ENCODE results near the gene SEPTIN11.
A peak's percentile ranks its signal among the peaks of the same experiment; 100 is the strongest.
"Not testable (repeated sequence)": the region's sequence is repeated elsewhere in the genome, so short reads cannot be mapped to it uniquely, and the experiment has no call there.

The SEPTIN11 gene

DNA sequence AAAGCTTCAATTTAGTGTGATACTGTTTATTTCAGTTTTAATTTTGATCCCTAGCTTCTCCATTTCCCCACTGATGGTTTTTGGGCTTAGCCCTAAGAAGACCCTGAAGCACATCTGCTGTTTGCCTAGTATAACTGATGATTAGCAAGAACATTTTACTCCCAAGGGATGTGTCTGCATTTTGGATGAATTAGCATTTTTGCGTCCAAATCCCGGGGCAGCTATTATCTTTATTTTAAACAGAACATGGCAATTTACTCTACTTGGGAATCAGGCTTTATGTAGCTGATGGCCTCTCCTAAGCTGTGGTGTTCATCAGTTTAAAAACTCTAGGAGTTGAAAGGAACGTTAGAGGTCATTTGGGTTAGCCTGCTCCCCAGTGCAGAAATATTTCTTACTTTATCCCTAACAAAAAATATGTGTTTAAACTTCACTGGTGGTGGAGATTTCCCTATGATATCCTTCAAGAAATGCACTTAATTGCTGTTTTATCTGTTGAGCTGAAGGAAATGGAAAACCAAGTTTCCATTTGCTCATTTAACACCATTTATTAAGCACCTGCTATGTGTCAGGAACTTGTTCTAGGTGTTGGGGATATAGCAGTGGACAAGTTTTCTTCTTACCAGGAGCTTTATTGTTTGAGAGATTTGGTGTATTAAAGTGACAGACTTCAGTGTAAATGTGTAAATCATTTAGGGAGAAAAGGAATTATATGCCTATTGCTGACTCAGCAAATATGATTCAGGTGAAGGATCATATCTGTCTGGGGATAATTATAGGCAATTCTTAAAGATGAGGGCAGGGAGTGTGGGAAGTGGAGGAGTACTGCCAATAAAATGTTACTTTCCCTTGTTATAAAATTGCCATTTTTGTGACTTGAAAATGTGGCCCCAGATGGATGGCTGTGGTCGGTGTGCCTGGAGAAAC, 3.4 kb downstream of the SEPTIN11 start:
- no peak for DNase-seq

DNA sequence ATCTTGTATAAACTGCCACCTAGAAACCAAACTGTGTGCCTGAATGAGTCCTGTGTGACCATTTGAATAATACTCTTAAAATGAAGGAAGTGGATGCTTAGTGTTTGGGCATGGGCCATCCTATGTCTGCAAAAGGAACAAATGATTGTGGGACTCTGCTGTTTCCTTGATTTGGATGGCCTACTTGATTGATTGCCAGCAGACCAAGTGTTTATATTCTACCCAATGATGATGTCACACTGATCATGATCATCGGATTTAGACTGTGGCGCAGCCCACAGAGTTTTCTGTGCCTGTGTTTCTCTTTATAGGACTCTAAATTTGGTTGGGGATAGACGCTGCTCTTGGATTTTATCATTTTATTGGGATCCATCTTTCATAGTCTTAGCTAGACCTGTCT, 4.4 kb downstream of the SEPTIN11 start:
- no peak for DNase-seq

DNA sequence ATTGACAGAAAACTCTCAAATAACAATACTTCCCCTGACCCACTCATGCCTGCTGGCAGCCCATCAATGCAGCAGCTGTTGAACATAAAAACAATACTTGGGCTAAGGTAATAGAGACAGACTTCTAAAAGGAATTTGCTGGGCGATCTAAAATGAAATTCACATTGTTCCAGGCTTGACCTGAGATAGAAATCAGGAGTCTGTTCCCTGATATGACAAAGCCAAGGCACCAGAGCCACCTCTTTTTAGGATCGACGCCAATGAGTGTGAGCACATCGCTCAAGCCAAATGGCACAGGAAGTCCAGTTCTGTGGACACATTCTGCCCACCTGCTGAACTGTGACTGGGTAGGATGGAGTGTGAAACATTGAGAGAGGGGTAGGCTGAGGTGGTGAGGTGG, 4.9 kb downstream of the SEPTIN11 start:
- no peak for DNase-seq

DNA sequence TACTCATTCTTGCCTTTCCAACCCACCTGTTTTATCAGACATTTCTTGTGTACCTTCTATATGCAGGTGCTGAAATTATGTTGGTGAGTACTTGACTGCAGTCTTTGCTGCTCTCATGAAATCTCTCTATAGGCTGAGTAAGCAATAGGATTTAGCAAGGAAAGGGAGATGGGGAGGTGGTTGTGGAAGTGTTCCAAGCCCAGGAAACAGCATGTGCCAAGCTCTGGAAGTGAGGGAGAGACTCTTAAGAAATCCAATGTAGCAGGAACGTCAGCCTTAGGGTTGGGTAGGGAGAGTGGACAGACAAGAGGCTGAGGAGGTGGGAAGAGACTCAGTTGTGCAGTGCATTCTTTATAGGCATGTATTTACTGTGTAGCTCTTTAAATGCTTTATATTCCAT, 5.6 kb downstream of the SEPTIN11 start:
- DNase-seq = no peak

DNA sequence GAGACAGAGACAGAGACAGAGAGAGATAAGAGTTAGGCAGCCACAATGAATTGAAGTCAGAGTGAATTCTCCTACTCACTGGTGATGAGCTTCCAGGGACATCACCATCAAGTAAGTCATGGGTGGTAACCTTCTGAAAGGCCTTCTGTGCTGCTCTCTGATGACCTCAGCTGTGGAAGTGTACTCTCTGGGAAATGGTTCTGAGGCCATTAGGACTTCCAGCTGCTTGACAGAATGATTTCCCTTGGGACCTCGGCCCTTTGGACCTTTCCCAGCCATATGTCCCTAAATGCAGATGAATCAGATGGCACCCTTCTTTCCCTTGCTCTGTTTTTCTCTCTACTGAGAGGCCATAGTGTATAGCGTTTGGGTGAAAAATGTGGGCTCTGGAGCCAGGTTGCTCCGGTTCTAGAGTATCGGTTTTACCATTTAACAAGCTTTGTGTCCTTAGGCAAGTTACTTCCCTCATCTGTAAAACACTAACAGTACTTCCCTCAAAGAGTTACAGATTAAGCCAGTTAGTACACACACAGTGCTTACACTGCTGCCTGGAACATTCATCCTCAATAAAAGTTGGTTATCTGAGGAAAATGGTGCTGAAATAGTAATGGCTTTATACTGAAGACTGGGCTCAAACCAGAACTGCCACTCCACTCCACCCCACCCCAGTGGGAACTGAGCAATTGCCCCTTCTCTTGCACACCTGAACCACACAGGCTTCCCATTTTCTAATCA, 7.6 kb downstream of the SEPTIN11 start:
- DNase-seq = no peak

DNA sequence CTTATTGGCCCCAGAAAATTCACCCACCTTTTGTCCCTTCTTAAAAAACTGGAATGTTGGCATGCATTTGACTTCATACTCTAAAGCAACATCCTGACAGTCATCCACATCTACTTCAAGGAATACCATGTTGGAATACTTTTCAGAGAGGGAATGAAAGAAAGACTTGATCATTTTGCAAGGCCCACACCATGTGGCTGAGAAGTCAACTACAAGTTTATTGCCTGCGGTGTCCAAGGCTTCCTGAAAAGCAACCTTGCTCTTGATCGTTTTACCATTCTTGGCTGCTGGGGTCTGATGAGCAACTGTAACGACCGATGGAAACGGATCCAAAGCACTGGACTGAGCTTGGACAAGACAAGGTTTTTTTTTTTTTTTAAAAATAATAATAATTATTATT, 9.3 kb downstream of the SEPTIN11 start:
- no peak for DNase-seq

DNA sequence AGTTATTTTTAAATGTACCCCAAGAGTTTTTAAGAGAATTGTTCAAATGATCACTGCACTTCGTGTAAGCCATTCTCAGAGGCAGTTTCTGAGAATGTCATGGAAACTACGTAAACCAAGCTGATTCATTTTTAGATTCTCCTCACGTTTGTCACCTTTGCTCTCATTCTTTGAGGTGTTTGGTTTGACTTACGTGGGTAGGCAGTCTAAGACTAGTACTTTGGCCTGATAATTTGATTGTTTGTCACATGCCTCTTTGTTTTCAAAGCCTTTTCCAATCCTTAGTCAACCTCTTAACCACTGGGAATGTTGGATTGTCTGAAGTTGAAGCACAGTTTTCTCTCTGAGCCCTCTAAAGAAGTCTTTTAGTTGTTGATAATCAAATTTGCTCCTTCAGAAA, 10.5 kb downstream of the SEPTIN11 start:
- DNase-seq = no peak

DNA sequence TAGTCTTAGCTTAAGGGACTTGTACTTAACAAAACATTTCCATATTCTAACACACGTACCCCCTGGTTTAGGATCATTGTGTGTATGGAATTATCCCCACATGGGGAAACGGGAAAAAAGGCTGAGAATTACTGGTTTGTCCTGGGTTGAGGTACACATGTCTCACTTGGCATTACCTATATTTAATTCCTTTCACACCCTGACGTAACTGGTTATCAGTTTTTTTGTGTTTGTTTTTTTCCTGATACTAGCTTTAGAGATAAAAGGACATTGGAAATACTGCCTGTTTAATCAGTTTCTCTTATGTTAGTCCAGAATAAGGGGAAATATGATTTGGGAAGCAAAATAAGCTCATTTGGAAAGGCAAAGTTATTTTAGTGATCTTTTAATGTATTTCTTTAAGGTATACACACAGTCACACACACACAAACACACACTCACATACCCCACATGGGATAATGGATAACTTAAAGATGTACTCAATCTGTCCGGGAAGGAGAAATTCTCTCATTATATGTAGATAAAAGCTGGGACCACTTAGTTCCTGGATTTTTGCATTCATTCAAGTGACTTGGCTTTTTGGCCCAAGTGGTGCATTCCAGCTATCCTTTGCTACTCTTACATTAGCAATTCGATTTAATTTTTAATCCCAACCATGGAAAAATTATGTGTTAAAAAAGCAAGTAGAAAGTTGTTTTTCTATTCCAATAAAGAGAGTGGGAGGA, 13.0 kb downstream of the SEPTIN11 start:
- DNase-seq = no peak

DNA sequence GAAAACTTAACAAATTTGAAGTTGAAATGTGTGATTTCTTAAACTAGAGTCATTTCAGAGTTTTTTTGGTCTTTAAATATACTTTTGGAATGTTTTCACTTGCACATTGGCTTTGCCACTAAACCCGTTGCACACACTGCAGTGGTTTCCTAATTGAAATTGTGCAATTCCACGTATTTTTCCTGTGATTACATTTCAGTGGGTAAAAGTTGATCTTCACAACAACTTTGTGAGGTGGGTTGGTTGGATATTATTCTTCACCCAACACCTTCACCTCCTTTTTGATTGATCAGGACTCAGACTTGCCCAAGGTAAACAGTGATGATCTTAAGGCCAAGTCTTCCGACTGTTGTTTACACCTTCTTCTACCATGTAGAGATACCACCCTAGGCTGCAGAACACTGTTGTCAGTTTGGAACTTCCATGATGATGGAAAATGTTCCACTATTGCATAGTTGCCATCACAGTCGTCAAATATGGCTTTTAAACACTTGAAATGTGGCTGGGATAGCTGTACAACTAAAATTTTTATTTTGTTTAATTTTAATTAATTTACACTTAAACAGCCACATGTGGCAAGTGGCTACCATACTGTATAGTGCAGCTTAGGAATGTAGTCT, 13.7 kb downstream of the SEPTIN11 start:
- DNase-seq = no peak

DNA sequence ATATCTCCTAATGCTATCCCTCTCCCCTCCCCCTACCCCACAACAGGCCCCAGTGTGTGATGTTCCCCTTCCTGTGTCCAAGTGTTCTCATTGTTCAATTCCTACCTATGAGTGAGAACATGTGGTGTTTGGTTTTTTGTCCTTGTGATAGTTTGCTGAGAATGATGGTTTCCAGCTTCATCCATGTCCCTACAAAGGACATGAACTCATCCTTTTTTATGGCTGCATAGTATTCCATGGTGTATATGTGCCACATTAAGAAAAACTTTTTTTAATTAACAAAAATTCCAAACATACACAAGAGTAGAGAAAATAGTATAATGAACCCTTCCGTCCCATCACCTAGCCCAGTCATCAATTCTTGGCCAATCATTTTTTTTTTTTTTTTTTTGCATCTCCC, 14.4 kb downstream of the SEPTIN11 start:
- DNase-seq = not testable (repeated sequence)

DNA sequence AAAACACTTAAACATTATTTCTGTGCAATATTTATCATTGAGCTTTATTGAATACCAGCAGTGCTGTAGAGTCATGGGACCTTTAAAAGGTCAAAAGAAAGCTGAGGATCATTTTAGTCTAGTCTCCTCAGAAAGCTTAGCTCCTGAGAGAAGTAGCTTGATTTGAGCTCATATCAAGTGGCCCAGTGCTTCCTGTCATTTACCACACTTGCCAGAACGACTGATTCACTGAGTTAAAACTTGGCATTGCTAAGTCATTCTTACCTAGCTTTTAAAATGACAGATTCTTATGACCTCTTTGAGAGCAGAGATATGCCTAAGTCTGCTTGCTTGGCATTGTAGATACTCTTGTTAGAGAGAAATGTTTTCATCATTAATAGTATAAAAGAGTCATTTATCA, 15.2 kb downstream of the SEPTIN11 start:
- DNase-seq = no peak

DNA sequence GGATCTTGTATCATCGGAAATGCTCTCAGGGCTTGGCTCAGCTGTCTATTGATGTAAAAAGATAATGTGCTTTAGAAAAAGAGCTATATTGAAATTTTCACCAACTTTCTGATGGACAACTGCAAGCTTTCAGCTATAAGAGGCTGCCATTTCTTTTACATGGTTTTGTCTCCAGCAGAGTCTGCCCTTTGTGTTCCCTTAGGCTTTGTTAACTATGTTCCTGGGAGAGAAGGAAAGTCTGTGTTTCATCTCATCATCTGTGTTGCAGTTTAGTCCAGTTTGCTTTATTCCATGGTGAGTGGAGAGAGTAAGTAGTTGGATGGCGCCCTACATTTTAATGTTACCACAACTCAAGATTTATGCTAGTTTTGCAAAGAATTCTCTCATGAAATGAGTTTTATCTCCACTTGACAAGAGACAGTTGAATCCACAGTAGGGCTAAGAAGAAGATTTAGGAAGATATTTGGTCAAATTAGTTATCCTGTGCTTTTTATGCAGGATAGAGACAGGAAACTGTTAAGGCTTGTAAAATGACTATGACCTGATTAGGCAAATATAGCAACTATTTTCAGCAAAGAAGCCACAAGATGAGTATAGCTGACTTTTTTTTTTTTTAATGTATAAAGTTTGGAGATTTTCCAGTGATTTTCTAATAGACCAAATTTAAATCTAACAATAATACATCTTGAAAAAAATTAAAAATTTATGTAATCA, 16.5 kb downstream of the SEPTIN11 start:
- DNase-seq = no peak

DNA sequence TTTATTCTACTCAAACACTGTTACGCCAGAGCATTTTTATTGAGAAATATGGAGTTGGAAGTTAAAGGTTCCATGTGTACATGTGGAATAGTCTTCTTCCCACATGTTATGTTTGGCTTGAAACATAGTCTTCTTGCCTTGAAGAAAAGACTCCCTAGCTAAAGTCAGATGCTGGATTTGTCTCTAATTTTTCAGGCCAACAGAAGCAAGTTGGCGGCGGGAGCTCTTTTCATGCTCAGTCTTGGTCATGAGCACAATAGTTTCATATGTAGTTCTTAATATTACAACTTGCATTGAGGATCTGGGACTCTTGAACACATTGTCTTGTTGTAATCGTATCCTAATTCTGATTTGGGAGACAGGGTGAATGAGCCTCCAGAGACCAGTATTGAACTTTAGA, 19.4 kb downstream of the SEPTIN11 start:
- DNase-seq = no peak

DNA sequence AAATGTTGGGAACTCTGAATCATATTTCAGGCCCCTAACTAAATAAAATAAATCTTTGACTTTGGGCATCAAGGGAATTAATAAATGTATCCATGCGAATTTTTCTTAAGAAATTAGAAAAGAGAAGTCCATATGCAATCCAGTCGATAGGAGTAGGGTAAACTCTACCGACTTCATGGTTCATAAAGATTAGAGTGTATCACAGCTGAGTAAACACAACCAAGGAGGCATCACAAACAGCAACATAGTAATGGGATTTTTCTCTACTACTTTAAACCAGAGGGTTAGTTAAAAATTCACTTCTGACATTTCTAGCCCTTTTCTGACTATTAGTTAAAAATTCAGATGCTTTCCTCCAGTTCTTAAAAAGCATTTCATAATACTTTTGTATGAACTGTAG, 19.9 kb downstream of the SEPTIN11 start:
- no peak for DNase-seq

DNA sequence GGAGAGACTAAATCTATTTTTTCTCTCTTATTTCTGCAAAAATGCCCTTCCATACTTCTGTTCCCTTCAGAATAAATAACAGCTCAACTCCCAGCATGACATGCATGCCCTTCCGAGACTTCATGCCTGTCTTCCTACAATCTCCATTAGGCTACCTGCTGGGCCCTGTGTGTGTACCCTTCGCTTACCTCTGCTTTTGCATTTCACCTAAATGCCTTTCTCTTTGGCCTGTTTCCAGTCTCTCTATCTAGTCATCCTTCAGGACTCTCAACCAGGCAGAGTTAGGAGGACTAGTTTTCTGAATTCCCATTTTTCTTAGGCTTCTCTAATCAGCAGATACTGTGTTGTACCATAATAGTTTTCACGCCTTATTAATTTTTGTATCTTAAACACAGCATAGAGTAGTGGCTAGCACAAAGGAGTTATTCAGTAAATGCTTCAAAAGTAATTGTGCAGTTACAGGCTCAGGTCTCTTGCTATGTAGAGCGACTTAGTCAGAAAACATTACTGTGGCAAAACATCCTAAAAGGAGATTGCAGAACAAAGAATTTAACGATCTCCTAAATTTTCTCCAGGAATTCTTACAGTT, 20.5 kb downstream of the SEPTIN11 start:
- DNase-seq = no peak

DNA sequence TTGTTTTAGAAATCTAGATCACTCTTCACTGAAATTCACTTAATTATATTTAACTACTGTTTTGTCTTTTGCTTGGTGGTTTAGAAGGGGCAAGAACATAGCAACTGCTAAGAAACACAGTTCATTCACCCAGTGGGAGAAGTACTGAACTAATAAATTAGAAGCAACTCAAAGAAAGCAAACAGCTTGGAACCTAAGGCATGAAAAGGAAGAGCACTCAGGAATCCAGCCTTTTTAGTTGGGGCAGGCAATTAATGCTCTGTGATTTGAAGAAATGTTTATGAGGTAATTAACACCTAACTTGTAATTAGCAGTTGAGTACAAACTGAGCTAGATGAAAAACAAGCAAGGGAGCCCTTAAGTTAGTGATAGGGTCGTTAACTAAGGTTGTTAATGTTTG, 22.8 kb downstream of the SEPTIN11 start:
- DNase-seq = no peak

DNA sequence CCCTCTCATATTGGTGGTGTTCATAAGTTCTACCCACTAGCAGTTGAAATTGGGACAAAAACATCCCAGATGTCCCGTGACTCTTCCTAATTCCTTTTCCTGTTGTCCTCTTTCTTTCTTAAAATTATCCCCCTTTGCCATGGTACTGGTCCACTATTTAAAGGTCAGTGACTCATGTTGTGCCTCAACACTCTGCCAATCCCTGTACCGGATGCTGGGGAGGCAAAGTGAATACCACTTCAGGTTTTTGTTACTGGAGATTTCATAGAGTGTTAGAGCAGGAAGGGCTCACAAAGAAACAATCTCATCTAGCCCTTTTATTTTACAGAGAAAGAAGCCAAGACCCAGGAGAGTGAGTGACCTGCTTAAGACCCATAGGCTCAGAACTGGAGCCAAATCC, 24.6 kb downstream of the SEPTIN11 start:
- DNase-seq = no peak

DNA sequence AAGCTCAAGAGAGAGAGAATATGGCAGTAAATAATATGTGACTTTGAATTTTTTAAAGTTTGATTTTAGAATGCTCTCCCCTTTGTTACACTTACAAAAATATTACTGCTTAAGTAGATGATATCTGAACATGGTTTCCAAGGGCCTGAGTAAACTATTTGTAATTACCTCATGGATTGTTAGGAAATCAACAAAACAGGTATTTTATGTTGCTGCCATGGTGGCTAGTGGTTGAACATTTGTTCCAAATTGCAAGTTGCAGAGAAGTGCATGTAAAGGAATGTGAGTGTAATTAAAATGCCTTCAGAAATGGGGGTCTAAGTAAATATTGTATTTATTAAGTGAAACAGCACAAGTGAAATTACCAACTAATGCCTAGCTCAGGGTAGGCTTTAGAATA, 27.6 kb downstream of the SEPTIN11 start:
- DNase-seq = no peak

DNA sequence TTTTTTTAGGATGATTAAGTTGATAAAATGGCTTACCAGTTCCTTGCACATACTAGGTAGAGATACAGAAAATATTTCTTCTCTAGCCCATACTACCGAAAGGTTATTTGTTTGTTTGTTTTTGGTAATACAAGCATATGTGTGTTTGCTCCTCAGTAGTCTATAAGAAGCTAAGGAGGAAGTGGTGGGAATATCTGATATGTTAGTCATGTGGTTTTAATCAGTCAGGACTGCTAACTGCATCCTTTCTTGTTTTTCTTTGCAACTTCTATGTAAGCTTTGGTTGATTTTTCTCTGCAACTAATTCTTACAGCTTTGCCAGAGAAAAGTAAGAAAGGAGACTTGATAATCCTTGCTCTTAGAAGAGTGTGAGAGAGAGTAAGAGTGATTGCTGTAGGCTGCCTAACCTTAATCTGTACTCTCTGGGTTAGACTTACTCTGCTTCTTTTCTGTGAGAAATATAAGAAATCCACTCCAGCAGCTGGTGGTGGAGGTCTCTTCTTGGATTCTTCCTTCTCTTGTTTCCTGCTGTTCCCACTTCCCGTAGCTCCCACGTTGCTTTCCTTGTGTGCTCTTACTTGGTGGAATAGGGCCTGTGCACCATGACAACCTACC, 28.3 kb downstream of the SEPTIN11 start:
- DNase-seq = peak; percentile 8

DNA sequence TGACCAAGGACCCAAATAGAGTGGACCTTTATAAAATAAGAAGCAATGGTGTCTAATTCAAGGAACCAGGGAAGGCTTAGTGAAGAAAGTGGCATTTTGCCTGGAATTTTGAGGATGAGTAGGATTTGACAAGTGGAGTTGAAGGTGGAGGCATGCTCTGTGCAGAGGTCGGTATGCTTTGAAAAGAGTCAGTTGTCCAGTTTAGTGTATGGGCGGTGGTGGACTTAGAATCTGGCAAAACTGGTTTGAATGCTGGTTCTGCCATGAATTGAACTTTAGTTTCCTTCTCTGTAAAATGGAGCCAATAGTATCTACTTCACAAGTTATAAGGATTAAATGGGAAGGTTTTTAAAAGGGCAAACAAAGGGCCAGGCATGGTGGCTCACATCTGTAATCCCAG, 29.7 kb downstream of the SEPTIN11 start:
- DNase-seq = no peak

DNA sequence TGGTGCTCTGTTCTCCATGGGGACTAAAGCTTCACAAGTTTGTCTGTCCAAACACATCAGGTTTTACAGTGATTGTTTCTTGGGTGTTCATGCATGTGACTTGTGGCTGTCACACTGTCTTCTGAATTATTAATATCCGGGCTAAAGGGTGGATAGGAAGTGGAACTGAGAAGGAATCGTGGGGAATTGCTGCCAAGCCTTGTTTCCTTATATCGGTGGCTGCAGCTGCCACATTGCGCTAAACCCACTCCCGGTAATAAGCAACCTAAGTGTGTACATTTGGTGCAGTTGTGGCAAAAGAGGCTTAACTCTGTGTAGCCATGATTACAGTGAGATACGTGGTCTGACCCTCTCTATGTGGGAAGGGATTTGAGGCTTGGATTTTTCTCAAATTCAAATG, 30.7 kb downstream of the SEPTIN11 start:
- peak; percentile 78 for DNase-seq

DNA sequence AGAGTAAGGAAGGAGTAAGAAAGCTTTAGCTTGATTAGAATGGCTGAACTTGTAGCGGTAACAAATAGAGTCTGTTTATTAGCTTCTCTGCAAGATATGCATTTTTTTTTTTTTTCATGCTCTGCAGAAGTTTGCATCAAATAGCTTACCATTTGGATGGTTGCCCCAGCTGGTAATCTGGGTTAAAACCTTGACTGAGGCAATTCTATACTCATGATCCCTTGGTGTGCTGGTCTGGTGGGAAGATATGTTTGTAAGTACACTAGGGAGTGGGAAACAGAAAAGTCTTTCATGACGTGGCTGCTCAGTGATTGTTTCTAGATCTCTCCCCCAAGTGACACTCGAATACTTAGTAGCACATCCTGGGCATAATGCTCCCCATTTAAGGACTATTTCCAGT, 32.1 kb downstream of the SEPTIN11 start:
- DNase-seq = no peak

Measured in MV-4-11 (cell line).